Measurements from ENCODE around the gene FYN. TPM values are rescaled to one million over a fixed set of nuclear protein-coding genes. Genes with fewer than 3 reads are reported as not detected.

FYN gene
- total RNA-seq, 1 donor from 2014 or later: 474 TPM

GRCh38 chr6:111872401-111873177, 663 bp downstream of the FYN start:
- Mint-ChIP-seq H3K4me3 (ENCODE audit: unreplicated experiment) (peak overlapping the region; percentile 98), H3K27ac (ENCODE audit: unreplicated experiment) (peak overlapping the region; percentile 94), H3K27me3 (ENCODE audit: unreplicated experiment) (peaks cover 25% of the 10 kb centered on the region), H3K4me1 (ENCODE audit: unreplicated experiment) (peaks cover 57% of the 10 kb centered on the region), H3K36me3 (ENCODE audit: low read depth, unreplicated experiment) (peaks cover 7% of the 10 kb centered on the region), H3K9me3 (ENCODE audit: unreplicated experiment) (no peaks in the 10 kb centered on the region)
- DNase-seq (ENCODE audit: low spot score): peak; percentile 46
- TF ChIP-seq, protein P1, sequence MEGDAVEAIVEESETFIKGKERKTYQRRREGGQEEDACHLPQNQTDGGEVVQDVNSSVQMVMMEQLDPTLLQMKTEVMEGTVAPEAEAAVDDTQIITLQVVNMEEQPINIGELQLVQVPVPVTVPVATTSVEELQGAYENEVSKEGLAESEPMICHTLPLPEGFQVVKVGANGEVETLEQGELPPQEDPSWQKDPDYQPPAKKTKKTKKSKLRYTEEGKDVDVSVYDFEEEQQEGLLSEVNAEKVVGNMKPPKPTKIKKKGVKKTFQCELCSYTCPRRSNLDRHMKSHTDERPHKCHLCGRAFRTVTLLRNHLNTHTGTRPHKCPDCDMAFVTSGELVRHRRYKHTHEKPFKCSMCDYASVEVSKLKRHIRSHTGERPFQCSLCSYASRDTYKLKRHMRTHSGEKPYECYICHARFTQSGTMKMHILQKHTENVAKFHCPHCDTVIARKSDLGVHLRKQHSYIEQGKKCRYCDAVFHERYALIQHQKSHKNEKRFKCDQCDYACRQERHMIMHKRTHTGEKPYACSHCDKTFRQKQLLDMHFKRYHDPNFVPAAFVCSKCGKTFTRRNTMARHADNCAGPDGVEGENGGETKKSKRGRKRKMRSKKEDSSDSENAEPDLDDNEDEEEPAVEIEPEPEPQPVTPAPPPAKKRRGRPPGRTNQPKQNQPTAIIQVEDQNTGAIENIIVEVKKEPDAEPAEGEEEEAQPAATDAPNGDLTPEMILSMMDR (IDR thresholded peaks at IDR 0.05; ENCODE audit: unreplicated experiment): no peak

- H3K27me3 Mint-ChIP-seq (ENCODE audit: unreplicated experiment): peaks cover 25% of the 10 kb centered on the region
- TF ChIP-seq, protein P1 (IDR thresholded peaks at IDR 0.05; ENCODE audit: unreplicated experiment): no peak
- DNase-seq (ENCODE audit: low spot score): peak; percentile 45
- peaks cover 63% of the 10 kb centered on the region for H3K4me1 Mint-ChIP-seq (ENCODE audit: unreplicated experiment)
- peak overlapping the region; percentile 98 for H3K4me3 Mint-ChIP-seq (ENCODE audit: unreplicated experiment)
- peak overlapping the region; percentile 94 for H3K27ac Mint-ChIP-seq (ENCODE audit: unreplicated experiment)
- H3K36me3 Mint-ChIP-seq (ENCODE audit: low read depth, unreplicated experiment): peaks cover 7% of the 10 kb centered on the region
- no peaks in the 10 kb centered on the region for H3K9me3 Mint-ChIP-seq (ENCODE audit: unreplicated experiment)
Measured at GRCh38 chr6:111871725-111872400, 1.4 kb downstream of the FYN start.

DNA sequence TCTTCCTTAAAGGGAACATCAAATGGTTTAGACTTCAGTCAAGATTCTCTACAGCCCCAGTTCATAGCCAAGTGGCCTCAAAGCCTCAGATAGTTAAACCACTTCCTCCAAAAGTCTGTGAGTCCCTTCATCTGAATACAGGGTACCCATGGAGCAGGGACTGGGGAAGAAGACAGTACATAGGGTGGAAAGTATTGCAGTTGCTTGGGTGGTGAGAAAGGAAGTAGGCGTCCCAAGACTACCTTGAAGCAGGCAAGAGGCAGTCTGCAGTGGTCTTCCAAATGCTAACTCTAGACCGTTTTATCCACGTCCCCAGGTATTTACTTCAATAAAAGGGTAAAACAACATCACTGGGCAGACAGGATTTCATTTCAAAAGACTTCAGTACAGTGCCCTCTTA, 2.0 kb downstream of the FYN start:
- Mint-ChIP-seq H3K27me3 (ENCODE audit: unreplicated experiment) (peaks cover 25% of the 10 kb centered on the region), H3K27ac (ENCODE audit: unreplicated experiment) (peak overlapping the region; percentile 94), H3K36me3 (ENCODE audit: low read depth, unreplicated experiment) (peaks cover 7% of the 10 kb centered on the region), H3K4me1 (ENCODE audit: unreplicated experiment) (peaks cover 64% of the 10 kb centered on the region), H3K4me3 (ENCODE audit: unreplicated experiment) (peak overlapping the region; percentile 98), H3K9me3 (ENCODE audit: unreplicated experiment) (no peaks in the 10 kb centered on the region)
- TF ChIP-seq, protein P1 (IDR thresholded peaks at IDR 0.05; ENCODE audit: unreplicated experiment): no peak
- DNase-seq (ENCODE audit: low spot score): no peak

GRCh38 chr6:111870742-111871064, 2.5 kb downstream of the FYN start:
- H3K9me3 Mint-ChIP-seq (ENCODE audit: unreplicated experiment): no peaks in the 10 kb centered on the region
- peaks cover 63% of the 10 kb centered on the region for H3K4me1 Mint-ChIP-seq (ENCODE audit: unreplicated experiment)
- peaks cover 7% of the 10 kb centered on the region for H3K36me3 Mint-ChIP-seq (ENCODE audit: low read depth, unreplicated experiment)
- DNase-seq (ENCODE audit: low spot score): no peak
- peak overlapping the region; percentile 98 for H3K4me3 Mint-ChIP-seq (ENCODE audit: unreplicated experiment)
- peaks cover 25% of the 10 kb centered on the region for H3K27me3 Mint-ChIP-seq (ENCODE audit: unreplicated experiment)
- TF ChIP-seq, protein P1 (IDR thresholded peaks at IDR 0.05; ENCODE audit: unreplicated experiment): no peak
- peak overlapping the region; percentile 94 for H3K27ac Mint-ChIP-seq (ENCODE audit: unreplicated experiment)
